Naive thymus-derived CD8-positive, alpha-beta T cell (primary cell): ENCODE measurements around the gene MRPL19. TPM values are rescaled to one million over a fixed set of nuclear protein-coding genes. Genes with fewer than 3 reads are reported as not detected.
A peak's percentile ranks its signal among the peaks of the same experiment; 100 is the strongest.
"Not testable (repeated sequence)": the region's sequence is repeated elsewhere in the genome, so short reads cannot be mapped to it uniquely, and the experiment has no call there.

ENCODE experiments used
- ATAC-seq, 2 donors: fragments of 150-1000 bp; cut with Tn5 transposase in 1 of 2; sonication (Bioruptor Pico), chemical (Tn5 transposase) in 1 of 2; 1 replicate in 1 of 2; 2 replicates in 1 of 2; pipeline ENCODE4 v1.10.0; 2021; ENCODE audit warnings: mild to moderate bottlenecking in 2 of 2, moderate library complexity in 2 of 2
- POLR2A ChIA-PET: fragments of 350-600 bp; sonication (Branson Sonifier 250); formaldehyde crosslinking; loops from one replicate; lab custom pipeline; 2021; ENCODE audit warnings: antibody characterized with exemption; lab: Charles Lee
- DNase-seq, 10 donors: peaks; one replicate each; pipeline versions ENCODE4 v3.0.0 to v3.0.0-alpha.2; 2020 to 2022
- H3K27ac Mint-ChIP-seq, 10 donors: one replicate each; pipeline ENCODE4 v1.8.0; 2020 to 2022; ENCODE audit warnings: mild to moderate bottlenecking in 10 of 10, mixed read lengths in 10 of 10, moderate library complexity in 4 of 10, inconsistent platforms in 1 of 10
- H3K27me3 Mint-ChIP-seq, 5 donors: one replicate each; pipeline ENCODE4 v1.8.0; 2021 to 2022; ENCODE audit warnings: mixed read lengths in 5 of 5
- H3K36me3 Mint-ChIP-seq, 3 donors: one replicate each; pipeline ENCODE4 v1.8.0; 2020 to 2022; ENCODE audit warnings: mixed read lengths in 3 of 3, mild to moderate bottlenecking in 2 of 3, inconsistent platforms in 1 of 3
- H3K4me1 Mint-ChIP-seq, 4 donors: one replicate each; pipeline ENCODE4 v1.8.0; 2021 to 2022; ENCODE audit warnings: mixed read lengths in 4 of 4
- H3K4me3 Mint-ChIP-seq, 10 donors: one replicate each; pipeline ENCODE4 v1.8.0; 2020 to 2022; ENCODE audit warnings: mild to moderate bottlenecking in 10 of 10, mixed read lengths in 10 of 10, moderate library complexity in 6 of 10, inconsistent platforms in 1 of 10
- H3K9me3 Mint-ChIP-seq, 9 donors: one replicate each; pipeline ENCODE4 v1.8.0; 2020 to 2022; ENCODE audit warnings: mixed read lengths in 9 of 9, mild to moderate bottlenecking in 3 of 9, inconsistent platforms in 1 of 9, moderate library complexity in 1 of 9
- polyA plus RNA-seq, 3 donors: library from polyadenylated mRNA; unstranded; fragments of 300-500 nt; fragmentation: Illumina TruSeq; gene quantifications; one replicate each; pipeline ENCODE4 v1.2.3, GENCODE V29; 2021
- total RNA-seq, 8 experiments: library from RNA in 2 of 8; stranded (reverse) in 2 of 8; gene quantifications; one replicate each; pipeline ENCODE4 v1.2.3 and lab custom pipeline; 2021 to 2026

The MRPL19 gene
- total and polyA plus RNA-seq, 5 experiments from 2014 or later: 29.8 to 40.8 (median 34.5) TPM

DNA sequence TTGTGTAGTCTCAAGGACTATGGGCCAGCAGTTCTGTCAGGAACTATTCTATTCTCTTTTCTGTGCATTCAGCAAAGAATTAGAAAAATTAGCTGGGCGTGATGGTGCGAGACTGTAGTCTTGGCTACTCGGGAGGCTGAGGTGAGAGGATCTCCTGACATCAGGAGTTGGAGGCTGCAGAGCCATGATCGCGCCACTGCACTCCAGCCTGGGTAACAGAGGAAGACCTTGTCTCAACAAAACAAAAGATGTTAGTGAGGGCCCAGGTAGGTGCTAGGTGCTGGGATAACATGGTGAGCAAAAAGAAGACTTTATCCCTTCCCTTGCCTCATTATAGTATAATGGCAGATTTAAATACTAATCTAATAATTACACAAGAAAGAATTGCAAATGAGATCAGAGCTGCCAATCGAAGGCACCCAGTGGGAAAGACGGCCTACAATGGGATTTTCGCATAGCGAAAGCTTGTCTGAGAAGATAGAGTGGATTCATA is 447 bp upstream of the MRPL19 start:
- POLR2A ChIA-PET: interaction anchor here (1.5 kb wide), 1 partner anchor 64 kb away, joined by 13 read pairs; the partner anchor contains the start of gene GCFC2
- Mint-ChIP-seq H3K9me3 (peaks cover 0 to 3% (median 0%) of the 10 kb centered on the region in 9 donors), H3K4me3 (peak overlapping the region; percentile 93 to 97 (median 95)), H3K27me3 (peaks cover 0 to 2% (median 0%) of the 10 kb centered on the region in 5 donors), H3K36me3 (peaks cover 3 to 28% (median 3%) of the 10 kb centered on the region in 3 donors), H3K27ac (peak overlapping the region; percentile 86 to 96 (median 94)), H3K4me1 (peaks cover 13 to 40% (median 30%) of the 10 kb centered on the region in 4 donors)
- peak in 1 of 2 donors; percentile 7 for ATAC-seq
- DNase-seq: no peak

DNA sequence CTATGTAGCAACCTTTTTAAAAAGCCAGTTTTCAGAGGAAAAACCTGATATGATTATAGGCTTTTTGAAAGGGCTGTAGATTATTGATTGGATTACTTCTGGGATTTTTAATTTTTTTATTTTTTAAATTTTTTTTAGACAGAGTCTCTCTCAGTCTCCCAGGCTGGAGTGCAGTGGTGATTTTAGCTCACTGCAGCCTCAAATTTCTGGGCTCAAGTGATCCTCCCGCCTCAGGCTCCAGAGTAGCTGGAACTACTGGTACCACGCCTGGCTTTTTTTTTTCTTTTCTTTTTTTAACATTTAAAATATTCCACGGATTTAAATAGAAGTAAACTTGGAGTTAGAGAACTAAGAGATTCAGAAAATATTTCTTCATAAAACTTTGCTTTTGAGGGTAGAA is 1.2 kb downstream of the MRPL19 start:
- peaks cover 3 to 43% (median 9%) of the 10 kb centered on the region in 3 donors for H3K36me3 Mint-ChIP-seq
- POLR2A ChIA-PET: interaction anchor here (0.9 kb wide), 1 partner anchor 21 kb away, joined by 3 read pairs; no protein-coding TSS in a partner anchor
- peaks cover 13 to 47% (median 34%) of the 10 kb centered on the region in 4 donors for H3K4me1 Mint-ChIP-seq
- H3K27ac Mint-ChIP-seq: peak overlapping the region in 9 of 10 donors; percentile 86 to 96 (median 94)
- H3K9me3 Mint-ChIP-seq: peaks cover 0 to 3% (median 0%) of the 10 kb centered on the region in 9 donors
- ATAC-seq (no peak), DNase-seq (no peak)
- peak overlapping the region; percentile 93 to 97 (median 95) for H3K4me3 Mint-ChIP-seq
- H3K27me3 Mint-ChIP-seq: peaks cover 0 to 2% (median 0%) of the 10 kb centered on the region in 5 donors

DNA sequence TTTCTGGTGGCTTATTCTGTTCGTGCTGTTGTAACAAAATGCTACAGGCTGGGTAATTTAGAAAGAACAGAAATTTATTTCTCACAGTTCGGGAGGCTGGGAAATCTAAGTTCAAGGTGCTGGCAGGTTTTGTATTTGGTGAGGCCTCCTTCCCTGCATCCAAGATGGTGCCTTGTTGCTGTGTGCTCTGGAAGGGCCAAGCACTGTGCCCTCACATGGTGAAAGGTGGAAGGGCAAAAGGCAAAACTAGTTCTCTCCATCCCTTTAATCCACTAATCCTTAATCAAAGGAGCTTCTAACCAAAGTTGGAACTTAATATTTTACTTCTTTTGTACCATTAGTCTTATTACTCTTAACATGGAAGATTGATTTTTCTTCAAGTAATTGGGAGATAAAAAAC is 7.4 kb downstream of the MRPL19 start:
- peaks cover 46 to 95% (median 64%) of the 10 kb centered on the region in 3 donors for H3K36me3 Mint-ChIP-seq
- peaks cover 0 to 12% (median 6%) of the 10 kb centered on the region in 9 donors for H3K9me3 Mint-ChIP-seq
- H3K27ac Mint-ChIP-seq: peak overlapping the region in 4 of 10 donors; percentile 36 to 66 (median 38)
- DNase-seq (no peak), ATAC-seq (no peak)
- POLR2A ChIA-PET: no interaction called here
- H3K27me3 Mint-ChIP-seq: no peaks in the 10 kb centered on the region
- no peak overlapping the region for H3K4me3 Mint-ChIP-seq
- peaks cover 21 to 48% (median 28%) of the 10 kb centered on the region in 4 donors for H3K4me1 Mint-ChIP-seq

DNA sequence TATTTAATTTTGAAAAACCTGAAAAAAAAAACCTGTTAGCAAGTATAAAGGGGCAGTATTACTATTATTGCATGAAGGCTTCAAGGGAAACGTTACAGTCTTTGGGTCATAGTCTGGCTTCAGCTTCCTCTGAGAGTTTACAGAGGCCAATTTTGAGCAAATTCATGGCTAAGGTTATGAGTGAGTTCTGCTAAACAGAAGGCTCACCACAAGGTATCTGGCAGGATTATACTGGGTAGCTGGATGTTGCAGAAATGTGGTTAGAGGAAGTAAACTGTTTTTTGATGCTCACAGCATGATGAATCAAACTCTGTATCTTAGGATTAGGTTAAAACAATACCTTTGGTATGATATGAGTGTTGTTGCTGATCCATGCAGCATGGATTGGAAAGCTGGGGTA is 9.3 kb downstream of the MRPL19 start:
- no peaks in the 10 kb centered on the region for H3K27me3 Mint-ChIP-seq
- peak overlapping the region in 1 of 10 donors; percentile 51 for H3K27ac Mint-ChIP-seq
- H3K4me3 Mint-ChIP-seq: no peak overlapping the region
- H3K9me3 Mint-ChIP-seq: peaks cover 0 to 27% (median 18%) of the 10 kb centered on the region in 9 donors
- peaks cover 11 to 34% (median 22%) of the 10 kb centered on the region in 4 donors for H3K4me1 Mint-ChIP-seq
- POLR2A ChIA-PET: no interaction called here
- H3K36me3 Mint-ChIP-seq: peaks cover 58 to 94% (median 78%) of the 10 kb centered on the region in 3 donors
- ATAC-seq: no peak
- no peak for DNase-seq

DNA sequence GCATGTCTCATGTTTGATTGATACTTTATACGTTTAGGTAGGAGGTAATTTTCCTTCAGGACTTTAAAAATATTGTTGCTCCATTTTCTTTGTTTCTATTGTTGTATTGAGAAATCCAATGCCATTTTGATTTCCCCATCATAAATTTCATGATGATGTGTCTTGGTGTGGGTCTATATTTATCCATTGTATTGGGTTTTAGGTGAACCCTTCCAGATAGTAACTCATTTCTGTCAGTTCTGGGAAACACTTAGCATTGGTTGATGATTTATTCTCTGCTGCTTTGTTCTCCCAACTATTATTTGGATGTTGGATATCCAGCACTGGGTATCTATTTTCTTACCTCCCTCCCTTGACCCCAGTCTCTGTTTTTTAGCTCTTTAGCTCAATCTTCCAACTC is 10.0 kb downstream of the MRPL19 start:
- peaks cover 61 to 93% (median 82%) of the 10 kb centered on the region in 3 donors for H3K36me3 Mint-ChIP-seq
- DNase-seq: no peak
- H3K4me1 Mint-ChIP-seq: peaks cover 8 to 30% (median 19%) of the 10 kb centered on the region in 4 donors
- peaks cover 0 to 27% (median 18%) of the 10 kb centered on the region in 9 donors for H3K9me3 Mint-ChIP-seq
- no peaks in the 10 kb centered on the region for H3K27me3 Mint-ChIP-seq
- H3K4me3 Mint-ChIP-seq: no peak overlapping the region
- no peak for ATAC-seq
- POLR2A ChIA-PET: no interaction called here
- peak overlapping the region in 1 of 10 donors; percentile 16 for H3K27ac Mint-ChIP-seq

DNA sequence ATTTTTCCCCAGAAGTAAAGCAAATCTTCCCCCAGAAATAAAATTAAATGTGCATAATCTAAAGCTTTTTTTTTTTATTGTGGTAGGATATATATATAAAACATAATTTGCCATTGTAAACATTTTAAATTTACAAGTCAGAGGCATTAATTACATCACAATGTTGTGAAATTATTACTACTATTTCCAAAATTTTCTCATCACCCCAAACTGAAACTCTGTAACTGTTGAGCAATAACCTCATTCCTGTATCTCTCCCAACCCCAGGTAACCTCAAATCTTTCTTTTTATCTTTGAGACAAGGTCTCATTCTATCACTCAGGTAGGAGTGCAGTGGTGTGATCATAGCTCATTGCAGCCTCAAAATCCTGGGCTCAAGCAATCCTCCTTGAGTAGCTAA is 11.2 kb downstream of the MRPL19 start:
- POLR2A ChIA-PET: no interaction called here
- H3K9me3 Mint-ChIP-seq: peaks cover 0 to 27% (median 18%) of the 10 kb centered on the region in 9 donors
- H3K36me3 Mint-ChIP-seq: peaks cover 65 to 94% (median 85%) of the 10 kb centered on the region in 3 donors
- no peak for ATAC-seq
- H3K27me3 Mint-ChIP-seq: no peaks in the 10 kb centered on the region
- H3K4me3 Mint-ChIP-seq: no peak overlapping the region
- no peak for DNase-seq
- H3K4me1 Mint-ChIP-seq: peaks cover 8 to 28% (median 19%) of the 10 kb centered on the region in 4 donors
- H3K27ac Mint-ChIP-seq: no peak overlapping the region

DNA sequence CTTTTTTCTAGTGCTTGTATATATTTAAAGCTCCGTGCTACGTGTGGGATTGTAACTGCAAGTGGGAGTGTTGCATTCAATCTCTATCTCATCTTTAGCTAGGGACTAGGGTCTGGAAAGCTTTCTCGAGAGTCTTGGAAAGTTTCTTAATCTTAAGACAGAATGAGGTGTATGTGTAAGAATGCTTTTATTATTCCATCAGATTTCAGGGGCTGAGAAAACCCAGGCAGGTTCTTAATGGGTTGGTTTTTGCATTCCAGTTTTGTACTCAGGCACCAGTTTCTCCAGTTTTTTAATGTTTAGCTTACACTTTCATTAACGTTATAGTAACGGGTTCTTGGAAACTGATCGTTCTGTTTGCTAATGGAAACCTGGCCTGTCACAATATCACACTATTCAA is 20.3 kb downstream of the MRPL19 start:
- DNase-seq (no peak), ATAC-seq (no peak)
- H3K36me3 Mint-ChIP-seq: peaks cover under 1 to 66% (median 29%) of the 10 kb centered on the region in 3 donors
- POLR2A ChIA-PET: no interaction called here
- H3K27me3 Mint-ChIP-seq: no peaks in the 10 kb centered on the region
- H3K27ac Mint-ChIP-seq: peak overlapping the region in 1 of 10 donors; percentile 26
- H3K4me3 Mint-ChIP-seq: no peak overlapping the region
- H3K4me1 Mint-ChIP-seq: peaks cover 0 to 2% (median 0%) of the 10 kb centered on the region in 4 donors
- H3K9me3 Mint-ChIP-seq: no peaks in the 10 kb centered on the region

DNA sequence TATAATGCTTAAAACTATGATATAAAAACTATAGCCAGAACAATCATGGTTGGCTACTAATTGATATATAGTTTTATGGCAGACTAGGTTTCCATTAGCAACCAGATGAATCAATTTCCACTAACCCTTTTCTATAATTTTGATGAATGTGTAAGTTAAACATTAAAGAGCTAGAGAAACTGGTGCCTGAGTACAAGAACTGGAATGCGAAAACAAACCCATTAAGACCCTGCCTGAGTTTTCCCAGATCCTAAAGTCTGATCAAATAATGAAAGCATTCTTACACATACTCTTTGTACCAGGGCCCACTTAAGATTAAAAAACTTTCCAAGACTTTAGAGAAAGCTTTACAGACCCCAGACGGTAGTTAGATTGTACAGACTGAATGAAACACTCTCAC is 21.3 kb downstream of the MRPL19 start:
- H3K4me3 Mint-ChIP-seq: no peak overlapping the region
- POLR2A ChIA-PET: no interaction called here
- no peaks in the 10 kb centered on the region for H3K9me3 Mint-ChIP-seq
- peaks cover 0 to 1% (median 0%) of the 10 kb centered on the region in 4 donors for H3K4me1 Mint-ChIP-seq
- peak overlapping the region in 2 of 10 donors; percentile 55 to 63 for H3K27ac Mint-ChIP-seq
- no peak for ATAC-seq
- DNase-seq: no peak
- H3K27me3 Mint-ChIP-seq: no peaks in the 10 kb centered on the region
- peaks cover 0 to 62% (median 22%) of the 10 kb centered on the region in 3 donors for H3K36me3 Mint-ChIP-seq

DNA sequence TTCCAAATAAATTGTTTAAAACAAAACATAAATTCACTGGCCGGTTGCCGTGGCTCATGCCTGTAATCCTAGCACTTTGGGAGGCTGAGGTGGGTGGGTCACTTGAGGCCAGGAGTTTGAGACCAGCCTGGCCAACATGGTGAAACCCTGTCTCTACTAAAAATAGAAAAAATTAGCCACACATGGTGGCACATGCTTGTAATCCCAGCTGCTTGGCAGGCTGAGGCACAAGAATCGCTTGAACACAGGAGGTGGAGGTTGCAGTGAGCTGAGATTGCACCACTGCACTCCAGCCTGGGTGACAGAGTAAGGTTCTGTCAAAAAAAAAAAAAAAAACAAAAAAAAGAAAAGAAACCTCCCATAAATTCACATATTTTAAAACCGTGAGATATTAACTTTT is 28.8 kb downstream of the MRPL19 start:
- POLR2A ChIA-PET: not testable (repeated sequence)

DNA sequence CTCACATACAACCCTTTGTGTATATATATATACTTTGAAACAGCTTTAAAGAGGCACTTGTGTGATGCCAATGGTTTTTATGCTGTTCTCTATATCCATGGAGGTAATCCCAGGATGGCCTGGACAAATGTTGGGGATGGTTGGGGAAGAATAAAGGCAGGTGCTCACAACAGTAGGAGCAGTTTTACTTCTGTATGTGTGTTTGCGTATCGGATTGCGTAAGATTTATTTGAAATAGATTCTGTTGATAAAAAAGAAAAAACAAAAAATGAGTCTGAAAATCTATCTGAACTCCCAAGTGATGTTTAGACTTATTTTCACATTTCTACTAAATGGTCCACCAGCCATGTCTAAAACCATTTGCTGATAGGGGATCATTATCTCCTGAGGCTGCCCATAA is 29.3 kb downstream of the MRPL19 start:
- Mint-ChIP-seq H3K36me3 (peaks cover 0 to 45% (median 4%) of the 10 kb centered on the region in 3 donors), H3K9me3 (no peaks in the 10 kb centered on the region), H3K27ac (peak overlapping the region in 2 of 10 donors; percentile 34 to 35), H3K4me3 (no peak overlapping the region), H3K27me3 (no peaks in the 10 kb centered on the region), H3K4me1 (peaks cover 0 to 6% (median 4%) of the 10 kb centered on the region in 4 donors)
- ATAC-seq: no peak
- DNase-seq: no peak
- POLR2A ChIA-PET: no interaction called here

More for the DNA sequence above, 28.8 kb downstream of the MRPL19 start:
- H3K27ac Mint-ChIP-seq, H3K9me3 Mint-ChIP-seq, H3K27me3 Mint-ChIP-seq, H3K4me1 Mint-ChIP-seq, DNase-seq, ATAC-seq, H3K4me3 Mint-ChIP-seq: not testable (repeated sequence)
- peaks cover 0 to 45% (median 7%) of the 10 kb centered on the region in 3 donors for H3K36me3 Mint-ChIP-seq

DNA sequence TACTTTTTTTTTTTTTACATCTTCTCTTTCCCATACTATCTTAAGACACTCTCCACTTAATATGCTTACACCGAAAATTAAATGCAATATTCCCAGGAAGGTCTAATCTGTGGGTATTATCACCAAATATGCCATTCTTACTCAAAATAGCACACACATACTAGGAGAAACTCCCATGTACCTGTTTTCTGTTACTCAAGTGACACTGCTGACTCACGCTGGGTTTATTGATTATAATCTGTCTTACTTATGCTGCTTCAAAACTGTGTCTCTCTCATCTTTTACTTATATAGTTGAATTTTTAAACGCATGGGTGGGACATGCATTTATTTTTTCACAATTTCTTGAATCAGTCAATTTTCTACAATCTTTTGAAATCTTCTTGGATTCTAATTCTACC is 29.9 kb downstream of the MRPL19 start:
- DNase-seq (no peak), ATAC-seq (no peak)
- Mint-ChIP-seq H3K9me3 (no peaks in the 10 kb centered on the region), H3K27ac (peak overlapping the region in 2 of 10 donors; percentile 39 to 44), H3K36me3 (peaks cover 0 to 42% (median 0%) of the 10 kb centered on the region in 3 donors), H3K4me3 (no peak overlapping the region), H3K27me3 (no peaks in the 10 kb centered on the region), H3K4me1 (peaks cover 0 to 6% (median 4%) of the 10 kb centered on the region in 4 donors)
- POLR2A ChIA-PET: no interaction called here

DNA sequence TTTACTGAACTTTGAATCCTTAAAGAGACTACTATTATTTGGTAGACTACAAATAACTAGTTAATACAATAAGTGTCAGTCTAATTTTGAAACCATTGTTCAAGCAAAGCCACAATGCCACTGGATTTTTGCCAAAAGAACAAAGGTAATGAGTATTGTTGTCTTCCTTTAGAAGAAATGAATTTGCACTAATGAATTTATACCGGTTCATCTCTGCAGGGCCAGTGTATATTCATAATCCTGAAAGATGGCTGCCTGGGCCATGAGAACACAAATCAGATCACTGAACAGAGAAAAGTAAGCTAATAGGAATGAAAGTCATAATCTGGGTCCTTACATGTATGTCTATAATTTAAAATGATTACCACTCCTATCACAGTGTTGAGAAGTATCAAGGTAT is 33.0 kb downstream of the MRPL19 start:
- Mint-ChIP-seq H3K4me1 (peaks cover 6 to 10% (median 8%) of the 10 kb centered on the region in 4 donors), H3K27me3 (no peaks in the 10 kb centered on the region), H3K36me3 (peaks cover 0 to 49% (median 6%) of the 10 kb centered on the region in 3 donors), H3K4me3 (no peak overlapping the region), H3K27ac (peak overlapping the region in 4 of 10 donors; percentile 2 to 80 (median 18)), H3K9me3 (no peaks in the 10 kb centered on the region)
- POLR2A ChIA-PET: no interaction called here
- DNase-seq (no peak), ATAC-seq (no peak)

DNA sequence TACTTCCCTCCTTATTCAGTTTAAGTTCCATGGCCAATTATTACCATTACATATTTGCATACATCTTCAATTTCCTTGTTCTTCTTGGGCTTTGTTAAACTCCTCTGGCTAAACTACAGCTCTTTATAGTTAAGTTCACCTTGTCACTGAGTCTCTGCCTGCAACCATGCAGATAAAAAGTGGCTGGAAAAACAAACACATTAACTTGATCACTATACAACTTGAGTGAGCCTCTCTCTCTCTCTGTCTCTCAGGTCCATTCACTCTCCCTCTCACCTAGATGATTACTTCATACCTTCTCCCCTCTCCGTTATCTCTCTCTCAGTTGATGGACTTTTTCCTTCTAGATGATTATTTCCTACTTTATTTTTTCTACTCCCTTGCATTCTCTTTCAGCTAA is 33.8 kb downstream of the MRPL19 start:
- no peak overlapping the region for H3K4me3 Mint-ChIP-seq
- peak overlapping the region in 6 of 10 donors; percentile 22 to 81 (median 40) for H3K27ac Mint-ChIP-seq
- H3K4me1 Mint-ChIP-seq: peaks cover 6 to 12% (median 9%) of the 10 kb centered on the region in 4 donors
- POLR2A ChIA-PET: no interaction called here
- peaks cover 0 to 54% (median 10%) of the 10 kb centered on the region in 3 donors for H3K36me3 Mint-ChIP-seq
- H3K27me3 Mint-ChIP-seq: no peaks in the 10 kb centered on the region
- ATAC-seq (no peak), DNase-seq (no peak)
- no peaks in the 10 kb centered on the region for H3K9me3 Mint-ChIP-seq
